Prostate gland (tissue), 2 donors: ENCODE data around the gene GALNT2.

Source experiments
- CTCF ChIP-seq, 4 experiments: fragments of 200-600 bp in 2 of 4; fragments of 450-650 bp in 2 of 4; sonication (generic) in 2 of 4; IDR thresholded peaks; 1 replicate in 3 of 4; 2 replicates in 1 of 4; pipeline ENCODE4 v1.5.1; 2016 to 2019; ENCODE audit warnings: antibody characterized with exemption in 4 of 4, mild to moderate bottlenecking in 2 of 4, moderate library complexity in 2 of 4
- POLR2A ChIP-seq: fragments of 450-650 bp; IDR thresholded peaks from one replicate; pipeline ENCODE4 v1.6.1; 2016; ENCODE audit warnings: antibody characterized with exemption, mild to moderate bottlenecking
- POLR2AphosphoS5 ChIP-seq: sonication (generic); formaldehyde crosslinking; IDR thresholded peaks from one replicate; pipeline ENCODE4 v1.6.1; 2017; ENCODE audit warnings: antibody characterized with exemption

GRCh38 chr1:230085178-230085515 lies 18.1 kb downstream of the GALNT2 start:
- TF ChIP-seq POLR2AphosphoS5 (no peak), CTCF (IDR thresholded peaks at IDR 0.05) (no peak), POLR2A (no peak)
